HG03060 (cell line): ENCODE results near the gene CASKIN1.

ENCODE experiments used
- ATAC-seq: cut with Tn5 transposase; IDR thresholded peaks from one replicate; pipeline ENCODE4 v1.9.1; 2021; ENCODE audit warnings: low read depth, moderate number of reproducible peaks; ENCODE audit not compliant: unreplicated experiment

Gene CASKIN1

GRCh38 chr16:2161911-2162310, 34.5 kb downstream of the CASKIN1 start:
- no peak for ATAC-seq

- ATAC-seq = no peak
Measured at GRCh38 chr16:2160915-2161551, 35.4 kb downstream of the CASKIN1 start.

- no peak for ATAC-seq
Measured at GRCh38 chr16:2159175-2159838, 37.1 kb downstream of the CASKIN1 start.

- ATAC-seq = no peak
Measured at GRCh38 chr16:2158262-2158638, 38.2 kb downstream of the CASKIN1 start.

- ATAC-seq = no peak
Measured at GRCh38 chr16:2157480-2158261, 38.7 kb downstream of the CASKIN1 start.

- no peak for ATAC-seq
Measured at GRCh38 chr16:2156849-2157224, 39.6 kb downstream of the CASKIN1 start.

- no peak for ATAC-seq
Measured at GRCh38 chr16:2155977-2156848, 40.2 kb downstream of the CASKIN1 start.

- ATAC-seq = peak; percentile 85
Measured at GRCh38 chr16:2155091-2155950, 41.1 kb downstream of the CASKIN1 start, which contains the start of gene TRAF7. Gene TRAF7 (plus strand): TSS chr16:2155782. CDS start chr16:2163921, 8,139 bp downstream.

- no peak for ATAC-seq
Measured at GRCh38 chr16:2154533-2155090, 41.8 kb downstream of the CASKIN1 start.

- ATAC-seq = no peak
Measured at GRCh38 chr16:2152695-2153506, 43.5 kb downstream of the CASKIN1 start.

GRCh38 chr16:2151188-2152091, 45.0 kb downstream of the CASKIN1 start:
- ATAC-seq = no peak

- ATAC-seq = no peak
Measured at GRCh38 chr16:2150418-2151187, 45.8 kb downstream of the CASKIN1 start.

- ATAC-seq = no peak
Measured at GRCh38 chr16:2149630-2150417, 46.6 kb downstream of the CASKIN1 start.

GRCh38 chr16:2148714-2149629, 47.4 kb downstream of the CASKIN1 start:
- ATAC-seq = no peak
